CD4-positive, alpha-beta memory T cell (primary cell): Measurements from ENCODE around the gene ARHGAP12. TPM values are rescaled to one million over a fixed set of nuclear protein-coding genes. Genes with fewer than 3 reads are reported as not detected.

Experiments
- CTCF ChIA-PET: fragments of 350-600 bp; sonication (Branson Sonifier 250); formaldehyde crosslinking; loops from one replicate; lab custom pipeline; 2021; ENCODE audit warnings: inconsistent platforms; ENCODE audit not compliant: partially characterized antibody; lab: Charles Lee
- POLR2A ChIA-PET: fragments of 350-600 bp; sonication (Branson Sonifier 250); formaldehyde crosslinking; loops from one replicate; lab custom pipeline; 2021; ENCODE audit not compliant: partially characterized antibody; lab: Charles Lee
- DNase-seq, 5 donors: peaks; one replicate each; pipeline versions ENCODE4 v3.0.0 to v3.0.0-alpha.2; 2020 to 2022; ENCODE audit warnings: mixed read lengths in 1 of 5
- H3K27ac ChIP-seq: one replicate; pipeline ENCODE4 v1.7.0; 2013; ENCODE audit warnings: low read depth, low read length
- H3K27me3 ChIP-seq: 2 replicates; pipeline ENCODE4 v1.7.0; 2013; ENCODE audit warnings: mild to moderate bottlenecking, low read length, moderate library complexity; ENCODE audit not compliant: insufficient read depth
- H3K36me3 ChIP-seq: 2 replicates; pipeline ENCODE4 v1.7.0; 2013; ENCODE audit warnings: mild to moderate bottlenecking, low read length, moderate library complexity; ENCODE audit not compliant: insufficient read depth
- H3K4me1 ChIP-seq: 2 replicates; pipeline ENCODE4 v1.7.0; 2013; ENCODE audit warnings: mild to moderate bottlenecking, low read length, moderate library complexity; ENCODE audit not compliant: insufficient read depth
- H3K4me3 ChIP-seq, 2 donors: one replicate each; pipeline ENCODE4 v1.7.0; 2013; ENCODE audit warnings: low read length in 2 of 2, mild to moderate bottlenecking in 1 of 2
- H3K9me3 ChIP-seq, 2 donors: one replicate each; pipeline ENCODE4 v1.7.0; 2013; ENCODE audit warnings: low read length in 2 of 2, control low read depth in 1 of 2; ENCODE audit not compliant: control insufficient read depth in 1 of 2
- H3K27ac Mint-ChIP-seq, 7 donors: one replicate each; pipeline ENCODE4 v1.8.0; 2020 to 2021; ENCODE audit warnings: mixed read lengths in 7 of 7, mild to moderate bottlenecking in 6 of 7, inconsistent platforms in 3 of 7, moderate library complexity in 3 of 7
- H3K27me3 Mint-ChIP-seq, 2 donors: one replicate each; pipeline ENCODE4 v1.8.0; 2020 to 2021; ENCODE audit warnings: mixed read lengths in 2 of 2
- H3K36me3 Mint-ChIP-seq, 2 donors: one replicate each; pipeline ENCODE4 v1.8.0; 2020 to 2021; ENCODE audit warnings: mixed read lengths in 2 of 2, inconsistent platforms in 1 of 2, mild to moderate bottlenecking in 1 of 2
- H3K4me1 Mint-ChIP-seq, 4 donors: one replicate each; pipeline ENCODE4 v1.8.0; 2020 to 2021; ENCODE audit warnings: mixed read lengths in 4 of 4, mild to moderate bottlenecking in 1 of 4
- H3K4me3 Mint-ChIP-seq, 8 donors: one replicate each; pipeline ENCODE4 v1.8.0; 2020 to 2021; ENCODE audit warnings: mixed read lengths in 8 of 8, mild to moderate bottlenecking in 7 of 8, moderate library complexity in 6 of 8, inconsistent platforms in 3 of 8
- H3K9me3 Mint-ChIP-seq, 8 donors: one replicate each; pipeline ENCODE4 v1.8.0; 2020 to 2021; ENCODE audit warnings: mixed read lengths in 8 of 8, mild to moderate bottlenecking in 5 of 8, inconsistent platforms in 3 of 8, moderate library complexity in 1 of 8
- intact Hi-C: fragments of 100-400 bp; cut with micrococcal nuclease; formaldehyde crosslinking; loops from one replicate; pipeline ENCODE4 v1.15.1; 2023
- polyA plus RNA-seq, 2 donors: library from polyadenylated mRNA; unstranded; fragments of 300-500 nt; fragmentation: Illumina TruSeq; gene quantifications; one replicate each; pipeline ENCODE4 v1.2.3, GENCODE V29; 2021
- total RNA-seq, 2 experiments: library from RNA; stranded (reverse); gene quantifications; one replicate each; pipeline ENCODE4 v1.2.3, GENCODE V29; 2021

The ARHGAP12 gene
- total and polyA plus RNA-seq, 4 experiments from 2014 or later: 9.6 to 31.2 (median 21.5) TPM

DNA sequence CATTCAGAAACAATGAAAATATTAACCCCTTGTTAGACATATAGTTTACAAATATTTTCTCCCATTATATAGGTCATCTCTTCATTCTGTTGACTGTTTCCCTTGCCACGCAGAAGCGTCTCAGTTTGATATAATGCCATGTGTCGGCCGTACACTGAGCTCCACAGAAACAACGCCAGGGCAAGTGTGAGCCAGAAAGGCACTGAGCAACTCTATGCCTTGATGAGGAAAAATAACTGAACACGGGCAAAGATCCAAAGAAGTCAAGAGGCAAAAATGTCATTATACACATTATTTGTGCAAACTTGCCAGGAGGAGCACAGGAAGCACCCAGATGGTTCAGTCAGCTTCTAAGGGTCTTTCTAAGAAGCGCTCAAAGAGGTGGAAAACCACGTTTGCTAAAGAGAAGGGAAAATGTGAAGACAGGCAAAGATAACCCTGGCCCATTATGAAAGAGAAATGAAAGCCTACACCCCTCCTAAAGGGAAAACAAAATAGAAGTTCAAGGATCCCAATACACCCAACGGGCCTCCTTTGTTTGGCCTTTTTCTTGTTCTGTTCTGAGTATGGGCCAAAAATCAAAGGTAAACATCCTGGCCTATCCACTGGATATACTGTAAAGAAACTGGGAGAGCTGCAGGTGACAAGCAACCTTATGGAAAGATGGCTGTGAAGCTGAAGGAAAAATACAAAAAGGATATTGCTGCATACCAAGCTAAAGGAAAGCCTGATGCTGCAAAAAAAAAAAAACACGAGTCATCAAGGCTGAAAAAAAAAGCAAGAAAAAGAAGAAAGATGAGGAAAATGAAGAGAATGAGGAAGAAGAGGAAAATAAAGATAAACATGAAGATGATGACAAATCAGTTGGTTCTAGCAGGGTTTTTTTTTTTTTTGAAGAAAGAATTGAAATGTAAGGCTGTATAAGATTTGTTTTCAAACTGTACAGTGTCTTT, 15.5 kb downstream of the ARHGAP12 start:
- intact Hi-C loops: no loop called here
- Mint-ChIP-seq H3K9me3 (no peaks in the 10 kb centered on the region), H3K4me1 (peaks cover 39 to 69% (median 50%) of the 10 kb centered on the region in 4 donors), H3K36me3 (peaks cover 13 to 15% of the 10 kb centered on the region in 2 donors), H3K4me3 (peak overlapping the region in 2 of 8 donors; percentile 0 to 30), H3K27ac (no peak overlapping the region), H3K27me3 (no peaks in the 10 kb centered on the region)
- Histone ChIP-seq H3K4me3 (no peak overlapping the region), H3K9me3 (no peaks in the 10 kb centered on the region), H3K36me3 (peaks cover 5% of the 10 kb centered on the region), H3K27me3 (no peaks in the 10 kb centered on the region), H3K4me1 (peaks cover 15% of the 10 kb centered on the region), H3K27ac (no peak overlapping the region)
- DNase-seq: no peak
- ChIA-PET POLR2A (no interaction called here), CTCF (interaction anchor here (0.6 kb wide), 1 partner anchor 345 kb away, joined by 4 read pairs; no protein-coding TSS in a partner anchor)

DNA sequence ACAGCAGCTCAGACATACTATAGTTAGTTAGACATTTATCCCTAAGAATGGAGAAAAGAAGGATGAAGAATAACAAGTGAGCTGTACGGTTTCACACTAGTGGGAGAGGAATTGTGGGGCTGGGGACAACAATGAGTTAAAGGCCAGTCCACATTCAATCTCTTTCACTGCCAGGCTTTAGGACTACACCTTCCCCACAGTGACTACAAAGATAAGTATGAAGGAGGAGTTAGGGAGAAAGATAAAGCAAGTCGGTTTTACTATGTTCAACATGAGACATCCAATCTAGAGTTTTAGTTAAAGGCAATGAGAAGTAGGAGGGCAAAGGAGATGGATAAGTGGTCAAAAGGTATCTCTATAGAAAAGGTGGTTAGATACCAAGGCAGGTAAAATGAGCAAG, 16.3 kb downstream of the ARHGAP12 start:
- Mint-ChIP-seq H3K4me1 (peaks cover 37 to 62% (median 48%) of the 10 kb centered on the region in 4 donors), H3K27me3 (no peaks in the 10 kb centered on the region), H3K36me3 (peaks cover 18 to 22% of the 10 kb centered on the region in 2 donors), H3K27ac (peak overlapping the region in 1 of 7 donors; percentile 1), H3K9me3 (no peaks in the 10 kb centered on the region), H3K4me3 (peak overlapping the region in 2 of 8 donors; percentile 2 to 5)
- H3K27me3 ChIP-seq: no peaks in the 10 kb centered on the region
- peaks cover 5% of the 10 kb centered on the region for H3K36me3 ChIP-seq
- ChIA-PET CTCF (no interaction called here), POLR2A (no interaction called here)
- H3K27ac ChIP-seq: no peak overlapping the region
- intact Hi-C loops: no loop called here
- H3K4me1 ChIP-seq: peaks cover 15% of the 10 kb centered on the region
- no peak overlapping the region for H3K4me3 ChIP-seq
- no peaks in the 10 kb centered on the region for H3K9me3 ChIP-seq
- DNase-seq: no peak

DNA sequence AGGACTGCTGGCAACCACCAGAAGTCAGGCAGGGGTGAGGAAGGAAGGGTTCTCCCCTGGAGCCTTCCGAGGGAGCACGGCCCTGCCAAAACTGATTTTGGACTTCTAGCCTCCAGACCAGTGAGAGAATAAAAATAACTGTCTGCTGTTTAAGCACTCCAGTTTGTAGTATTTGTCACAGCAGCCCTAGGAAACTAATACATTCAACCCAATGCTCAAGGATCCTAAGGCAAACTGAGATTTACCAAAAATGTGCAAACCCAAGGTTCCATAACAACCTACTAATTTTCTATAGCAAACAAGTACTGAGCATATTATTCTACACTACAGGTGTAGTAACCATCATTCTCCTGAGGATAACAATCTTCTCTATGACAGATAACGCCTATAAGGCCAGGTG, 18.6 kb downstream of the ARHGAP12 start:
- no peak for DNase-seq
- Histone ChIP-seq H3K4me3 (no peak overlapping the region), H3K27me3 (no peaks in the 10 kb centered on the region), H3K4me1 (peaks cover 15% of the 10 kb centered on the region), H3K36me3 (peaks cover 5% of the 10 kb centered on the region), H3K27ac (no peak overlapping the region), H3K9me3 (no peaks in the 10 kb centered on the region)
- ChIA-PET POLR2A (no interaction called here), CTCF (no interaction called here)
- Mint-ChIP-seq H3K9me3 (no peaks in the 10 kb centered on the region), H3K27me3 (no peaks in the 10 kb centered on the region), H3K4me3 (no peak overlapping the region), H3K36me3 (peaks cover 38 to 44% of the 10 kb centered on the region in 2 donors), H3K27ac (no peak overlapping the region), H3K4me1 (peaks cover 38 to 69% (median 53%) of the 10 kb centered on the region in 4 donors)
- intact Hi-C loops: no loop called here

DNA sequence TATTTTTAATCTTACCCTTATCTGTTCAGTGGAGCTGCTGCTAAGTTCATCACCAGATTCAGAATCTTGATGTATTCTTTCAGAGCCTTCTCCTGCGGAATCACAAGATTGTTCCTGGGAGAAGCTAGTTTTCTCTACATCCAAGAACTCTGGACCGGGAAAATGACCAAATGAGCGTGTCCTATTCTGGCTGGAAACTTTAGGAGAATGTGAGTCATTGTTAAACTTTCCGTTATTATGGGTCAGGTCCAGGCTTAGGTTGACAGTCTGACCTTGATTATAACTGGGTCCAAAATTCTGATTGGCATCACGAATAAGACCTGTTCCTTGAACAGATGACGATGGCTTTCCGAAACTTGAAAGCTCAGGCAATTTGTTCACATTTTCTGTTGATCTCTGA, 20.5 kb downstream of the ARHGAP12 start:
- Histone ChIP-seq H3K9me3 (no peaks in the 10 kb centered on the region), H3K4me1 (peaks cover 12% of the 10 kb centered on the region), H3K4me3 (no peak overlapping the region), H3K36me3 (peaks cover 5% of the 10 kb centered on the region), H3K27ac (no peak overlapping the region), H3K27me3 (no peaks in the 10 kb centered on the region)
- intact Hi-C loops: no loop called here
- H3K27me3 Mint-ChIP-seq: no peaks in the 10 kb centered on the region
- no peak overlapping the region for H3K27ac Mint-ChIP-seq
- no peak for DNase-seq
- ChIA-PET POLR2A (no interaction called here), CTCF (no interaction called here)
- peaks cover 31 to 65% (median 51%) of the 10 kb centered on the region in 4 donors for H3K4me1 Mint-ChIP-seq
- peaks cover 51 to 55% of the 10 kb centered on the region in 2 donors for H3K36me3 Mint-ChIP-seq
- no peak overlapping the region for H3K4me3 Mint-ChIP-seq
- no peaks in the 10 kb centered on the region for H3K9me3 Mint-ChIP-seq

DNA sequence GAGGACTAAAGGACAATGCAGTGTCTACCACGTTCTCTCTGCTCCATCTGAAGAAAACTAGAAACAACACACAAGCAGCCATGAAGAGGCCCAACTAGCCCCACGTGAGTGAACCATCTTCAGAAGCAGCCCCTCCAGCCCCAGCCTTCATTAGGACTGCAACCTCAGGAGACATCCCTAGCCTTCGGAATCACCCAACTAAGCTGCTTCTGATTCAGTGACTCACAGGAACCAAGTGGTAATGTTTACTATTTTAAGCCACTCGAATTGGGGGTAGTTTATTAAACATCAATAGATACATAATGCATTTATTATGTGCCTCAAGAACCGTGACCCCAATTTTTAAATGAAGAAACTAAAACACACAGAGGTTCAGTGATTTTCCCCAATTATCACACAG, 22.6 kb downstream of the ARHGAP12 start:
- Mint-ChIP-seq H3K27ac (no peak overlapping the region), H3K4me1 (peaks cover 21 to 57% (median 41%) of the 10 kb centered on the region in 4 donors), H3K27me3 (no peaks in the 10 kb centered on the region), H3K9me3 (no peaks in the 10 kb centered on the region), H3K36me3 (peaks cover 60 to 68% of the 10 kb centered on the region in 2 donors), H3K4me3 (no peak overlapping the region)
- Histone ChIP-seq H3K36me3 (peaks cover 9% of the 10 kb centered on the region), H3K9me3 (no peaks in the 10 kb centered on the region), H3K27ac (no peak overlapping the region), H3K4me1 (no peaks in the 10 kb centered on the region), H3K27me3 (no peaks in the 10 kb centered on the region), H3K4me3 (no peak overlapping the region)
- ChIA-PET POLR2A (no interaction called here), CTCF (no interaction called here)
- intact Hi-C loops: no loop called here
- no peak for DNase-seq

DNA sequence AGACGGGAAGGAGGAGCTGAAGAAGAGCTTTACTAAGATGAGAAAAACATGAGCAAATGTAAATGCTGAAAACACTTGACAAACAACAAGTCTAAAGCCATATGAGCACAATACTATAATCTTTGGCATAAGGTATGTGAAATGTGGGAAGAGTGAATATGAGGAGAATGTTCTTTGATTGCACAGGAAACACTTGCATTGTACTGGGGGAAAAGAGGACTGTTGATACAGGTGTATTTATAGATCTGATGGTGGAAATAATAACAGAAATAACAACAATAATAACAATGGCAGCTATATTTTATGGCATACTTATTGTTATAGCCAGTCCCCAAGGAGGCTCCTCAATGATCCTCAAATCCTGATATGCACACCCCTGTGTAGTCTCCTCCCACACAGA, 23.0 kb downstream of the ARHGAP12 start:
- H3K27ac Mint-ChIP-seq: no peak overlapping the region

DNA sequence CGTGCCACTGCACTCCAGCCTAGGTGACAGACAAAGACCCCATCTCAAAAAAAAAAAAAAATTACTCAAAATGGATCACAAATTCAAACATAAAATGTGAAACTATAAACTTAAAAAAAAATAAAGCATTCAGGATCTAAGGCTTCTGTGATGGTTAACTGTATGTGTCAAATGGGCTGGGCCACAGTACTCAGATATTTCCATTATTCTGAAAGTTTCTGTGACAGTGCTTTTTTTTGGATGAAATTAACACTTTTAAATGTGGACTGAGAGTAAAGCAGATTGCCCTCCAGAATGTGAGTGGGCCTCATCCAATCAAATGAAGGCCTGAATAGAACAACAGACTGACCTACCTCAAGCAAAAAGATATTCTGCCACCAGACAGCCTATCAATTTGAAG, 26.0 kb downstream of the ARHGAP12 start:
- CTCF ChIA-PET: no interaction called here
- Mint-ChIP-seq H3K9me3 (no peaks in the 10 kb centered on the region), H3K4me1 (peaks cover 27 to 70% (median 43%) of the 10 kb centered on the region in 4 donors), H3K36me3 (peaks cover 65 to 71% of the 10 kb centered on the region in 2 donors), H3K27ac (peak overlapping the region in 1 of 7 donors; percentile 40), H3K4me3 (no peak overlapping the region), H3K27me3 (no peaks in the 10 kb centered on the region)
- POLR2A ChIA-PET: no interaction called here
- no peak for DNase-seq
- Histone ChIP-seq H3K9me3 (no peaks in the 10 kb centered on the region), H3K36me3 (peaks cover 4% of the 10 kb centered on the region), H3K4me3 (no peak overlapping the region), H3K27me3 (no peaks in the 10 kb centered on the region), H3K27ac (no peak overlapping the region), H3K4me1 (no peaks in the 10 kb centered on the region)
- intact Hi-C loops: no loop called here

More for the DNA sequence above, 23.0 kb downstream of the ARHGAP12 start:
- no peak for DNase-seq
- Mint-ChIP-seq H3K36me3 (peaks cover 61 to 72% of the 10 kb centered on the region in 2 donors), H3K9me3 (no peaks in the 10 kb centered on the region), H3K4me3 (no peak overlapping the region), H3K27me3 (no peaks in the 10 kb centered on the region), H3K4me1 (peaks cover 20 to 58% (median 41%) of the 10 kb centered on the region in 4 donors)
- Histone ChIP-seq H3K27ac (no peak overlapping the region), H3K36me3 (peaks cover 9% of the 10 kb centered on the region), H3K4me1 (no peaks in the 10 kb centered on the region), H3K9me3 (no peaks in the 10 kb centered on the region), H3K4me3 (no peak overlapping the region), H3K27me3 (no peaks in the 10 kb centered on the region)
- intact Hi-C loops: no loop called here
- CTCF ChIA-PET: no interaction called here
- POLR2A ChIA-PET: no interaction called here
